Stimulated activated CD8-positive, alpha-beta memory T cell treated with anti-CD3 and anti-CD28 coated beads, Interleukin-7, amount 100 ng/mL, for 1 hour (primary cell): Measurements from ENCODE around the gene SH3GLB2.
A peak's percentile ranks its signal among the peaks of the same experiment; 100 is the strongest.

Experiments used
- DNase-seq, 2 donors: peaks; one replicate each; pipeline ENCODE4 v3.0.0-alpha.2; 2020; ENCODE audit warnings: low read depth in 2 of 2

SH3GLB2 gene

DNA sequence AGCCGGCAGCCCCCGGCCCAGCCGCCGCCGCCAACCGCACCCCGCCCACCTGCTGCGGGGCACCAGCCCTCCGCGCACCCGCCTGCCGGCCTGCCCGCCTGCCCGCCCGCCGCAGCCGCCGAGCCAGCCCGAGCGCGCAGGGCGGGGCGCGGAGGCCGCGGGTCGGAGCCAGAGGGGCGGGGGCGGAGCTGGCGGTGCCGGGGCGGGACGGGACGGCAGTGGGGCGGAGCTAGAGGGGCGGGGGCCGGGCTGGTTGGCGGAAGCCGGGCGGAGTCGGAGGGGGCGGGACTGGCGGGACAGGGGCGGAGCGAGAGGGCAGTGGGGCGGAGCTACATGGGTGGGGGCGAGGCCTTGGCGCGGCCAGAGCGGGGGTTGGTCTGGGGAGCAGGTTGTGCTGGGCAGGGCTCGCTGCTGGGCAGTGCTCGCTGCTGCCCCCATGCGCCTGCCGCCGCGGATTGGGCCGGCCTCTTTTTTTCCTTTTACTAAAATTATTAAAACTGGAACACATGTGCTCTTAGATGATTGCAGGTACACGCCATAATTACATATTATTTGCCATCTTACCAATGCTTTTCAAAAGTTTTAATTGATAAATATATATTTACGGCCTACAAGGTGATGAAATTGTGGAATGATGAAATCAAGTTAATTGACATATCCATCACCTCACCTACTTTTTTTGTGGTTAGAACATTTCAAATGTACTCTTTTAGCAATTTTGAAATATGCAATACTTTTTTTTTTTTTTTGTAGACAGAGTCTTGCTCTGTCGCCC lies at the start of gene SH3GLB2:
Gene SH3GLB2 (minus strand): TSS at position 140 of the 775 bp plus-strand sequence. CDS start 177 bp downstream, outside the sequence.
- peak; percentile 96 to 97 for DNase-seq

DNA sequence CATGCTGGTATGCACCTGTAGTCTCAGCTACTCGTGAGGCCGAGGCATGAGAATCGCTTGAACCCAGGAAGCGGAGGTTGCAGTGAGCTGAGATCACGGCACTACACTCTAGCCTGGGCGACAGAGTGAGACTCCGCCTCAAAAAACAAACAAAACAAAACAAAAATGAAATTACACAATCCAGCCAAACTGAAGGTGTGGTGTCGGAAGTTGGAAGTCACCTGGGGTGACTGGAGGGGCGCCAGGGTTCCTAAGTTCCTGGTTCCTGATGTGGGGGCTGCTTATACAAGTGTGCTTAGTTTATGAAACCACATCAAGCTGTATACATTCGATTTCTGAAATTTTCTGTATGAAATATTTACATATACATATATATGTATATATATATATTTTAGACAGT lies 49.1 kb upstream of the SH3GLB2 start:
- DNase-seq = no peak

GRCh38 chr9:129076640-129077037 lies 48.5 kb upstream of the SH3GLB2 start:
- DNase-seq = no peak

- no peak for DNase-seq
These were observed 48.0 kb upstream of the SH3GLB2 start for GRCh38 chr9:129075996-129076639.

- no peak for DNase-seq
These were observed 46.0 kb upstream of the SH3GLB2 start for GRCh38 chr9:129074106-129074505.

DNA sequence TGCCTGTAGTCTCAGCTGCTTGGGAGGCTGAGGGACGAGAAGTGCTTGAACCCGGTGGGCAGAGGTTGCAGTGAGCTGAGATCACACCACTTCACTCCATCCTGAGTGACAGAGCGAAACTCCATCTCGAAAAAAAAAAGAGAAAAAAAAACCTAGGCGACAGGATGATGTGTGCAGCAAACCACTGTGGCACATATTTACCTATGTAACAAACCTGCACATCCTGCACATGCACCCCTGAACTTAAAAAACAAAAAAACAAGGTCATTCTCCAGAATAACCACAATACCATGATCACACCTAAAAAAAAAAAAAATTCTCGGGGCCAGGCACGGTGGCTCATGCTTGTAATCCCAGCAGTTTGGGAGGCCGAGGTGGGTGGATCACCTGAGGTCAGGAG lies 45.3 kb upstream of the SH3GLB2 start:
- no peak for DNase-seq

GRCh38 chr9:129072171-129072570 lies 44.0 kb upstream of the SH3GLB2 start:
- DNase-seq = no peak

DNA sequence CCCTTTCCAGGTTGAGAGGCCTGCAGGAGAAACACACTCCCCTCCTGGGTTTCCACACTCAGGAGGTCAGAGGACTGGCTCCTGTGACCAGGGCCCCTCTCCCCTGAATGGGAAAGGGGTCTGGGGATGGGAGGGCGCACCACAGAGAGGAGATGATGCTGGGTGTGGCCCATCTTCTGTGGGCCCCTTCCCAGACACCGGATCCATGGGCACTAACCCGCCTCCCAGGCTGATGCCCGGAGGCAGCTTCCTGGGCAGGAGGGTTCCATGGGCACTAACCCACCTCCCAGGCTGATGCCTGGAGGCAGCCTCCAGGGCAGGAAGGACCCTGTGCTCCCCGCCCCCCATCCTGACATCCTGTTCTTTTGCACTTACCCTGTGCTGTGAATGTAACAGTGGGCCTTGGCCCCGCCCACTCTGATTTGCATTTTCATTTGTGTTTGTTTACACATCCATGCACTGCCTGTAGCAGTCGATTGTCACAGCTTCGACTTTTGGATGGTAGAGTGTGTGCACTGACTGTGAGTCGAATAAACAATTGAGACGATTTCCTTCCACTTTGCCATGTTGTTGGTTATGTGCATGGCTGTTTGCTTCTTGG lies 43.5 kb upstream of the SH3GLB2 start:
- no peak for DNase-seq

DNA sequence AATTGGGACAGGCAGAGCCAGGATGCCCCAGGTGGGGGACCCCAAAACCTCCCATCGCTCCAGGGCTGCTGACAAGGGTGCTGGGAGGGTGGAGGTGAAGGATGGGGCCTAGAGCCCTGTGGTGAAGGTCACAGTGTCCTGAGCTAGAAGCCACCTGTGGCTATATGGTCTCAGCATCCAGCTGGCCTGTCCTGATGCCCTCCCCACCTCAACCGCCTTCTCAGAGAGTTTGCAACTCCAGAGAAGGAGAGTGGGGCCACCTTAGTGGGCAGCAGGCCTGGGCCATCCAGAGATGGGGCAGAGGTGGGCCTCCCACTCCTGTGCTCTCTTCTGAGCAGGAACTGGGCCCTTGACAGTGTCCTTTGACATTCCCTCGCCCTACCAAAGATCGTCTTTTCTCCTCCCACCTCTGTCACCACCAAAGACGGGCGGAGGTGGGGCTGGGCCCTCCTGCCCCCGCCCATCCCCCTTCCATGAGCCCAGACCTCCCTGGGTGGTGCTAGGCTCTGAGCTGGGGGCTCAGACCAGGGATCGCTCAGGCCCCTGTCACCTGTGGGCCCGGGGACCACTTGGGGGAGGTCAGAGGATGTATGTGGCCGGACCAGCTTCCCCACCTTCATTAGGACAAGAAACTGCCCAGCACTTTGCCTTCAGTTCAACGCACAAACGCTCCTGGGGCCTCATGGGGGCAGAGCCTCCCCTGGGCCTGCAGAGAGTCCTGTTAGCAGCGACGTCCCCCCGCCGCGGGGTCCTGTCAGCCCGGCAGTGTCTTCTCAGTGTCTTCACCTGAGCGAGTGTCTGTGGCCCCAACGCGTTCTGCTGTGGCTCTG lies 42.8 kb upstream of the SH3GLB2 start:
- DNase-seq = no peak

DNA sequence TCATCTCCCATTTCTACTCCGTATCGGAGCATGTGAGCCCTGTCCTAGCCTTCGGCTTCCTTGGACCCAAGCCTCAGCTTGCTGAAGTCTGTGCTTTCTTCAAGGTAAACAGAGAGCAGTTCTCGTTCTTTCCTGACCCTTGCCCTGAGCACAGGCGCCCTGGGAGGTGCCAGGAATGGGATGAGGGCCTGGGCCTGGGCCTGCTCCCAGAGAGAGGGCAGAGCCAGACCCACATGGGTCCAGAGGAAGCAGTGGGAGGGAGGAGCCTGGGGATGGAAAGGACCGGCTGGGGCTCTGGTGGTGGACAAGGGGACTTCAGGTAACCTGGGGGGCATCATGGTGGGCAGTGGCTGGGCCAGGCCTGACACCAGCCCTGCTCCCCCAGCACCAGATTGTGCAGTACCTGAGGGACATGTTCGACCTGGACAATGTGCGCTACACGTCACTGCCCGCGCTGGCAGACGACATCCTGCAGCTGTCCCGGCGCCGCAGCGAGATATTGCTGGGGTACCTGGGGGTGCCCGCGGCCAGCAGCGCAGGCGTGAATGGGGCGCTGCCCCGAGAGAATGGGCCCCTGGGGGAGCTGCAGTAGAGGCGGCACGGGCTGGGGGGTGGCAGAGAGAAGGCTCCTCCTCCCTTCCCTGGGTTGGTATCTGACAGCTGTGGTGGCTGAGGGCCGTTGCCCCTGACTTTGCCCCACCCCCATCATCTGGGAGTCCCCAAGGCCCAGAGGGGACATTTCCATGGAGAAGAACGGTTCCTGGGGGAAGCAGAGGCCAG lies 41.9 kb upstream of the SH3GLB2 start:
- no peak for DNase-seq

- peak; percentile 18 to 33 for DNase-seq
These were observed 41.1 kb upstream of the SH3GLB2 start for GRCh38 chr9:129068990-129069861.

GRCh38 chr9:129068110-129068509 lies 40.0 kb upstream of the SH3GLB2 start:
- DNase-seq = no peak

DNA sequence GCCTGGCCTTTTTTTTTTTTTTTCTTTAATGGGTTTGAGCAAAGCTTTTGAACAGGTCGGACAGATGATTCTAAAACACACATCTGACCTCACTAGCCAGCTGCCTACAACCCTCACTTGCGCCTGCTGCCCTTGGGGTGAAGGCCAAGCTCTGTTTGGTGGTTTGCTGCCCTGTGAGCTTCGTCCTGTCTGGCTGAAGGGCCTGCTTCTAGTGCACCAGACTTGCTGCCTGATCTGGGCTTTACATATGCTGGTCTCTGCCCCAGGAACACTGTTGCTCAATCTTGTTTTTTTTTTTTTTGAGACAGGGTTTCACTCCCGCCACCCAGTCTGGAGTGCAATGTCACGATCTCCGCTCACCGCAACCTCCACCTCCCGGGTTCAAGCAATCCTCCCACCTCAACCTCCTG lies 36.4 kb upstream of the SH3GLB2 start:
- DNase-seq = no peak

DNA sequence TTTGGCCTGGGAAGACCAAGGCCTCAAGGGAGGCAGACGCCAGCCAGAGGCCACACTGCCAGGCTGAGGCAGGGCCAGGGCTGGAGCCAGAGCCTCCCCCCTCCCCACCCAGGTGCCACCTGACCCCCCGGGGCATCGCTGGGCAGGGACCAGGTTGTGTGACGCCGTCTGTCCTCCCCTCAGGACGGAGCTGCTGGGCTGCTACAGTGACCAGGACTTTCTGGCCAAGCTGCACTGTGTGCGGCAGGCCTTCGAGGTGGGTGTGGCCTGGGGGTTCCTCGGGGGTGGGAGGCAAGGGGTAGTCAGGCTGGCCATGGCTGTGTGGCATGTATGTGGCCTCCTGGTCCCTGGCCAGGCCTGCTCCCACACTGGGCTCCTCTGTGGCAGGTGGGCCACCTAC lies 34.9 kb upstream of the SH3GLB2 start:
- DNase-seq = no peak

DNA sequence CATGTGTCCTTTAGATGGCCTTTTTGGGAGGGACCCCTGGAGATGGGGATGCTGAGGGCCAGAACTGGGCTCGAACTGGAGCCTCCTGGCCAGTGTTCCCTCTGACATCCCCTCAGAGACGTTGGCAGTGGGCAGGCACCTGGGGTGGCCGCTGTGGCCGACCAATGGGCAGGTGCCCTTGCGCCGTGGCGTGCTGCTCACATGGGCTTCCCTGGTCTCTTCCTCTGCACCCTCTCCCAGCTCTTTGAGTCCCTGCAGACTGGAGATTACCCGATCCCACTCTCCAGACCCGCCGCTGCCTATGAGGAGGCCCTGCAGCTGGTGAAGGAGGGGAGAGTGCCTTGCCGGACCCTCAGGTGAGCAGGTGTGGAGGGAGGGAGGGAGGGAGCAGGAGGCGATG lies 32.9 kb upstream of the SH3GLB2 start:
- no peak for DNase-seq

GRCh38 chr9:129059796-129060785 lies 32.0 kb upstream of the SH3GLB2 start:
- DNase-seq = no peak

GRCh38 chr9:129058965-129059795 lies 31.0 kb upstream of the SH3GLB2 start:
- no peak for DNase-seq
